Left hindlimb (tissue), 1 donor: ENCODE data around the gene EYS.

Source experiments
- DNase-seq: peaks from one replicate; pipeline ENCODE4 v3.0.0-alpha.2; 2018

Gene EYS

GRCh38 chr6:63677282-63677681 is 2029.7 kb downstream of the EYS start:
- no peak for DNase-seq

DNA sequence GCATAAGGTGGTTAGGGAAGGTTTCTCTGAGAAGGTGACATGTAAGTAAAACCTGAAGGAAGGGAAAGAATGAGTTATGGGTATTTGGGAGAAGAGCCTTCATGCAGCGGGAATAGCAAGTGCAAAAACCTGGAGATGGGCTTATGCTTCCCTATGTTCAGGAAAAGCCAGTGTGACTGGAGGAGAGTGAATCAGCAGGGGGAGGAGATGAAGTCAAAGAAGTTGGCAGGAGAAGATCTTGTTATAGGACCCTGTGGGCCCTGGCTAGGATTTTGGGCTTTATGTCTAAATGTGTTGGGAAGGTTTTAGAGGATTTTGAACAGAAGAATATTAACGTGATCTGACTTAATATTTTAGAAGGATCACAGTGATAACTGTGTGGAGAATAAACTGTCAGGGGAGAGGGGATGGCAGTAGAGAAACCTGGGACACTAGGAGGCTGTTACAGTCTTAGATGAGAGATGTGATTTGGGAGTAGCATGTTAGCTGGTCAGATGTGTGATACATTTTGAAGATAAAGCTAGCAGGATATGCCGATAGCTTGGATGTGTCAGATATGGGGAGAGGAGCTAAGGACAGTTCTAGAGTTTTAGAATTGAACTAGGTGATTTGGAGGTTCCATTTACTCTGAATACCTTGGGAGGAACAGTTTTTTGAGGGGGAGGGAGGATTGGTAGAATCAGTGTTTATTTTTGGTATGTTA is 2030.5 kb downstream of the EYS start:
- no peak for DNase-seq

DNA sequence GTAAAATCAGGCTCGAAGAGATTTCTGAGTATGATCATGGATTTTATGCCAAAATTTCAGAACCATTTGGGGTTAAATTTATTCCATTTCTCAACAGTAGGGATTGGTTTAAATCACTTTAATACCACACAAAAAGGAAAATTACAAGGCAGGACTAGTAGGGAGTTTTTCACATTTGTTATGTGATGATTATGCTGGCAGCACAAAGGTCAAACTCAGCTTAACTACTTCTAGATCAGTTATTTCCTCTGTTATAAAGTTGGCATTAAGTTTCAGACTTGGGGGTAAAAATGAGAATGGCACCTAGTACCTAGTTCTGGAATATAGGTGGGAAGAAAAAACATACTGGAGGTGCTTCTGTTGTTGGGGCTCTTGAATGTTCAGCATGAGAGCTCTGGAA is 2031.9 kb downstream of the EYS start:
- no peak for DNase-seq

DNA sequence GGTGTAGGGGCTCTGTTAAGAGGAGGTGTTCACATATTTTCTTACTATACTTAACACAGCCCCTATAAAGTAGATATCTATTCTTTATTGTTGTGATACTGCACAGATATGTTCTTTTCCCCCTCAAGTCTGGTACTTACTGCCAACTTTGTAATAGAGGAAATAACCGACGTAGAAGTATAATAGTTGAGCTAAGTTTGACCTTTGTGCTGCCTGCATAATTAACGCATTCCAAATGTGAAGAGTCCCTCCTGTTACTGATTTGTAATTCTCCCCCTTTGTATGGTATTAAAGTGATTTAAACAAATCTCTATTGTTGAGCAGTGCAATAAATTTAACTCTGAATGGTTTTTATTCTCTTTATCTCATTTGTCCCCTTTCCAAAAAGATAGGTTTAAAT is 2032.4 kb downstream of the EYS start:
- DNase-seq = no peak

DNA sequence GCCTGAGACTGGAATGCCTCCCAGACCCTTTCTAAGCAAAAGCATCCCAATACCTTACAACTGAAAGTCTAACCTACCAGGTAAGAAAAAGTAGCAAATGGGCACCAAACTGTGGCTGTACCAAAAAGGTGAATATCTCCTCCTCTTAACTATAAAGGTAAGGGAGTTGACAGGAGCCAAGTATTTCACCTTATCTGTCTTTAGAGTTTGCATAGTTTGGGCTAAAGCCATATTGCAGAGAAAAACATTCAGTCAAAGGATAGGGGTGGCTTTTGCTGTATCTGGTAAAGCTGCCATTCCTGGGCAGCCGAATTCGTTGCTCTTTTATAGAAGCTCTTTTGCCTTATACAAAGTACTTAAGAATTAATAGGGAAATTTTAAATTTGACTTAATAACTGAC is 2033.3 kb downstream of the EYS start:
- DNase-seq = no peak

DNA sequence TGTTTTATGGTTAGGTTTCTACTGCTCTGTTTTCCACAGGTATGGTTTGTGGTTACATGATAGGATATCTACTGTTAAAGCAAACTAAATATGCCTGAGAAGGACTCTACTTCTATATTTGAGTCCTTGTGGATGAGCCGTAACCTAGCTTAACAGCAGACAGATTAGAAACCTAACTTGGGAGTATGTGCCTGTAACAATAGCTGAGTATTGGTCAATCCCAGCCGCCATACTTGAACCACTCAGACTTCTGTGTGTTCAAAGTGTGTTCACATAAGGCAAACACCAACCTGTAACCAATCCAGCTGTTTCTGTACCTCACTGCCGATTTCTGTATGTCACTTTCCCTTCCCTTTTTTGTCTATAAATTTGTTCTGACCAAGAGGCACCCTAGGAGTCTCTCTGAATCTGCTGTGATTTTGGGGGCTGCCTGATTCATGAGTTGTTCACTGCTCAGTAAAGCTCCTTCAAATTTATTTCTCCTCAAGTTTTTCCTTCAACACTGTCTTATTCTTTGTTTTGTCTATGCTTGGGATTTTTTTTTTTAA is 2034.4 kb downstream of the EYS start:
- no peak for DNase-seq

DNA sequence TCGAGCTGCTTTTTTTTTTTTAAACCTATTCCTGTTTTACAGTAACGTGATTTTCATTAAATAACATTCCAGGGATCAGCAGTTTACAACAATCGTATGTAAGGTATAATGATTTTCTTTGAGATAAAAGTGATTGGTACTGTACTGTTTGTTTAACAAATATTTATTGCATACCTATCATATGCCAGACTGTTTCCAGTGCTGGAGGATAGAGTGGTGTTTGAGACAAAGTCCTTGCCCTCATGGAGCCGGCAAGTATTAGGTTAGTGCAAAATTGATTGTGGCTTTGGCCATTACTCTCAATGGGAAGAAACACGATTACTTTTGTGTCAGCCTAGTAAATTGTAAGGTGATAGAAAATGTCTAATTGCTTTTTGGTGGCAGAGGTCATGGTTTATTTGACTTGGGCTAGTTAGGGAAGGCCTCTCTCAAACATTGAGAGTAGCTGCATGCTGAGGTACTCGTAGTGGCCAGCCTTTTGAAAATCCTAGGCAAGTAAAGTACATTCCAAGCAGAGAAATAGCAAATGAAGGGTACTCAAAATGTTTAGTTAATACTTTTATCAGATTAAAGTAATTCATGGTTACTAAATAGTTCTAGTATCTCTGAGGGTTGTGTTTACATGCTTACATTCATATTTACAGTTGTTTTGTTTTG is 2035.8 kb downstream of the EYS start:
- DNase-seq = no peak
